NCI-H2107 treated with DMSO at 0.1 percent for 48 hours (cell line): Measurements from ENCODE around the gene RPTOR.
"Not testable (repeated sequence)": the region's sequence is repeated elsewhere in the genome, so short reads cannot be mapped to it uniquely, and the experiment has no call there.

ENCODE experiments used
- DNase-seq: peaks from one replicate; lab custom pipeline; 2025; ENCODE audit not compliant: unreplicated experiment; lab: John Stamatoyannopoulos, UW

RPTOR gene

DNA sequence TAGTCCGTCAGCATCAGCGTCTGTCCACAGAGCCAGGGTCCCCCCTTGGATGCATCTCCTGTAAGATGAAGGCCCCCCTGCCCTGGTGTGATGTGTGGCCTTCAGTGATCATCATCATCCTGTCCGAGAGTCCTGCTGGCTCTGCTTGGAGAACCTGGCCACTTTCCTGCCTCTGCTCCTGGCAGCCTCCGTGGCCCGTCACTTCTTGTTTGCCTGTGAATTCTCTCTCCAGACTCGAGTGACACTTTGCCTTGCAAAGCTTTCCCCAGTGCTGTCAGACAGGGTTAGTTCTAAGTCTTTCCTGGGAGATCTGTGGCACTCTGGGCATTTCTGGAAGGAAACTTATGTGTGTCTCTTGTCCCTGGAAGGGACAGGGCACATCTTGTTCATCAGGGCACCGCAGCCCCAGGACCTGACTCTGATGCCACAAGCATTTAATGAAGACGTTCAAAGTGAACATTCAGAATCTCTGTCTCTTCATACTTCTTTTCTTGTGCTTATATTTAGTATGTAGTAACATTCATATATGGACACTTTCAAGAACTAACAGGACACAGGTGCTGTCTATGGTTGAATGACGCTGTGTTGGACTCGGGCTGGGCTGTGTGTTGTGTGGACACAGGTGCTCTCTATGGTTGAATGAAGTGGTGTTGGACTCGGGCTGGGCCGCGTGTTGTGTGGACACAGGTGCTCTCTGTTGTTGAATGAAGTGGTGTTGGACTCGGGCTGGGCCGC is 68.5 kb downstream of the RPTOR start:
- DNase-seq, result no peak

DNA sequence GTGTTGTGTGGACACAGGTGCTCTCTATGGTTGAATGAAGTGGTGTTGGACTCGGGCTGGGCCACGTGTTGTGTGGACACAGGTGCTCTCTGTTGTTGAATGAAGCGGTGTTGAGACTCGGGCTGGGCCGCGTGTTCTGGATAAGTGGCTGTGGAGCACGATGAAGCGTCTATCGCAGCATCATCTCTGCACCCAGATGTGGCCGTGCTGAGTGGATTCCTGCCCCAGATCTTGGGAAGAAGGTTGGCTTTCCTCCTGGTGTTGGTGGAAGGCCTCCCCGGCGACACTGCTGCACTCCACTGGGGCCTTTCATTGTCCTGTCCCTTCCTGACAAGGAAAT is 69.1 kb downstream of the RPTOR start:
- no peak for DNase-seq

DNA sequence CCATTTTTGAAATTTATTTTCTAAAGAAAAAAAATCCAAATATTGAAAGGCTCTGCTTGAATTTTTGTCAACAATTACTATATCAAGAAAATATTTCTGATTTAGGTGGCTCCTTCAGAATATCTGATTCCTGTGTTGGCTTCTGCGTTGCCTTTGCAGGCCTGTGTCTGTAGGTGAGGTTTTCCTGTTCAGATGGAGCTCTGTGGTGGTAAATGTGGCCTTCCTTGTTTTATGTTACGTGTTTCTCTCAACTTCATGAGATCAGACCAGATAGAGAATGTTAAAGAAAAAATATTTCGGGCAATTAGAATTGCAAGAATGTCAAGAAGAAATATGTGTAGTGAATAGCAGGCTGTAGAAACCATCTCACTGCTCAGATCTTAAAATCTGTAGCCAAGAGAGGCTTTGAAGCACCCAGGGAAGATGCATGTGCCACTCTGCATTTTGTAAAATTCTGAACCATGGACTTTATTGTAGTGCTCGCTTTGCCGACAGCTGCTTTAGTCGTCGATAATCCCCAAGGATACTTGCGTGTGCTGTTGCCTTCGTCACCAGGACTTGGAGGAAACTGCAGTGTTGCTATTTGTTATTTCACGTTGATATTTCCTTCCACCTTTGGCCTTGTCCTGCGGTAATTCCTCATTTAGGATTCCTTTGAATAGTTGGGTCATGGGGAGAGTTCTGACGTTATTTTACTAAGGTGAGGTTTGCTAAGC is 69.9 kb downstream of the RPTOR start:
- DNase-seq, result no peak

DNA sequence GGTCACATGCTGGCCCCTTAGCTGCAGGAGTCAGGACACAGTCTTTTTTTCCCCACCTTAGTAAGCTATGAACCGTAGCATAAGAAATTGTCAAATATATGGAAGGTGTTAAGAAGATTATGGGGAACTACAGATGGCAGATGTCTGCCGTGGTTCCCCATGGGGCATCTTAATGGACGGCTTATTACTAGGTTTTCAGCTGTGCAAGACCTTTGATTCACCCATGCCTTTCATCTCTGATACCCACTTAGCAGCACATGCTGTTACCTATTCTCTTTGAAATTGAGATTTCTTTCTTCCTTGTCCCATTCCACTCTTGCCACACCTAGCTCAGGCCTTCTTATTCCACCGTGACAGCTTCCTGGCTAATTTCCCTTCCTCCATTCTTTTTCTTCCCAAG is 70.7 kb downstream of the RPTOR start:
- DNase-seq, result no peak

DNA sequence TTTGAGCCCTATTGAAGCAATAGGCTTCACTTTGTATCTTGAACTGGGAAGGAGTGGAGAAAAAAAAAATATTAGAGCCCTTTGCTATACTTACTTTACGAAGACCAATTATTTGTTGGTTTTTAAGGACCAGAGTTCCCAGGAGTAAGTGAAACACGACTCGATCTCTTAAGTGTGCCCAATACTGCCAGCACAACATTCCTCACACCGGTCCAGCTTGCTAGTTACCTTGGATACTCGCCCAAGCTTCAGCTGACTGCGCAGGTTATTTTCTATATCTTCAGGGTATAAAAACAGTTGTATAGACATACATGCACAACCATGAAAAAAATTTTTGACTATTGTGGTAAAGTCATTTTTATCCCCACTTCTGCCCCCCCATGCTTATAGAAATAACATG is 72.1 kb downstream of the RPTOR start:
- no peak for DNase-seq

DNA sequence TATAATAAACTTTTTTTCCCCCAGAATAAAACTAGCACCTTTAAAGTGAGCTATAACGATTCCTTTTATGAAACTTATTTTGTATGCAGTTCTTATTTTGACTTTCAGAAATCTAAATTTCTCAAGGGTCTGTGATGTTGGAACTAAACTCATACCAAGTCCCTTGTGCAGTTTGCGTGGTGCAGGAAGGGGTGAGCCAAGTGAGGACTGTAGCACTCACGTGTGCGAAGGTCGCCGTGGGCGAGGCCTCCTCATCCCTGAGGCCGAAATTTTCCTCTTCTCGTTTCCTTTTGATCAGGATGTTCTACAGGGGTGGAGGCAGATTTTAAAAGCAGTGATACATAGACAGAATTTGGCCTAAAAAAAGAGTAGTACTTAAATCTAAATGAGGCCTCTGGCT is 73.7 kb downstream of the RPTOR start:
- DNase-seq, result no peak

DNA sequence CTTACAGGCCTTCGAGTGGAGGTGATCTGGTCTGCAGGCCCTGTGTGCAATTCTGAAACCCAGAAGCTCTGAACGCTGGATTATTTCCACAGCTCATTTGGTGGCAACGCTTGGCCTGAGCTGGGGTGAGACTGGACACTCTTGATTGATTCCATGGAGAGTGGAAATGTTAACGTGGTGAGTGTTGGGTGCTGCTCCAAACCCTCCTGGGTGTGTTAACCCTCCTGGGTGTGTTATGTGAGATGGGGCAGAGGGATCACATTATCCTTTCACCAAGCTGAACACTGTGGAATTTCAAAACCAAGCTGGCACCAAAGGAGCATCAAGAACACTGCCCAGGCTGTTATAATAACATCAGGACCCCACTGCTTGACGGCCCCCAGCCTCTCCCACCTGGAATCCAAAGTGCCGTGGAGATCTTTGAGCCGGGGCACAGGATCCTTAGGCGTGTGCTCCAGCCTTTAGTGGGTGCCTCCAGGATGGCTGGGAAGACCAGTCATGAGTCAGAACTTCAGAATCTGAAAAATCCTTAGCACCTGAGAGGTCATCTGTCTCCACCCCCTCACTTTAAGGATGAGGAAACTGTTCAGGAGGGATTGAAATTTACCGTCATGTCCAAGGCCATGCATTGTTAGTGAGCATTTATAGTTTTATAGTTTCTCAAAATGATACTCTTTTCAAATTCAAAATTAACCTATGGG is 75.0 kb downstream of the RPTOR start:
- no peak for DNase-seq

DNA sequence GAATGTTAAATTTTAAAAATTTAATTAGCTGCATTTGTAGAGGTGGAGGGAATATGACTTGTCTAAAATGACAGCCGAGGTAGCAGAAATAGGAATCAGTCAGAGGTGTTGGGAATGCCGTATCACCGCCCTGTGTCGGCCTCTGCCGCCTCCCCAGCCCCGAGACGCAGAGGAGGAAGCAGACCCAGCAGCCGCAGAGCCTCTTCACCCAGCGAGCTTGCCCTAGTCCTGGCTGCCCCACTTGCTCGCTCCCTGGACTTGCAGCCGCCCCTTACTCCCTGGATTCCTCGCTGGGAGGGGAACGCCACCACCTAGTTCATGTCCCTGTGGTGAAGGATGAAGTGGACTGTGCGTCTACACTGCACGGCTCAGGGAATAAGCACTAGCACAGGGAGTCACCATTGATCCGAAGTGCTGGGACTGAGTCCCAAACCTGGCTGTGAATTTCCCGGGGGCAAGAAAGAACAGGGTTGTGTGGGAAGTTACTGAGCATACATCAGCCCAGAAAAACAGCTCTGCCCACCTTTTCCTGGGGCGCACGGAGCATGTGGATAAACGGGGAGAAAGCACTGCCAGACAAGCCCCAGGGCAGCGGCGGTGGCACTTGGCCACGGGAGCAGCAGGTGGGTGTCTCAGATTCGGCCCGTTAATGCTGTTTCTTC is 76.8 kb downstream of the RPTOR start:
- DNase-seq, result no peak

DNA sequence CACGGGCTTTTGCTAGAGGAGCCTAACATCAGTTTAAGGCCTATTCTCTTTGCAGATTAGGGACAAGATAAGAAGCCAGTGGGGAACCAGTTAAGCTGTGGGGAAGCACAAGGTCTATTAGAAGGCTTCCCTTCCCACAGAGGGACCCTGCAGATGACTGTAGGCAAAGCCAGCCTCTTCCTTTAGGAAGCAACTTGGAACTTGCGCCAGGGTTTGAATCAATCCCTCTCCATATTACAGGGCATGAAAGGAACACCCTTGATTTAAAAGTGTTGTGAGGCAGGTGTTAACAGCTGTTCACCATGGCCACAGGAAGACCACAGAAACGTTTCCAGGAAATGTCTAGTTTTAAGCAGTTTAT is 77.3 kb downstream of the RPTOR start:
- DNase-seq, result no peak

DNA sequence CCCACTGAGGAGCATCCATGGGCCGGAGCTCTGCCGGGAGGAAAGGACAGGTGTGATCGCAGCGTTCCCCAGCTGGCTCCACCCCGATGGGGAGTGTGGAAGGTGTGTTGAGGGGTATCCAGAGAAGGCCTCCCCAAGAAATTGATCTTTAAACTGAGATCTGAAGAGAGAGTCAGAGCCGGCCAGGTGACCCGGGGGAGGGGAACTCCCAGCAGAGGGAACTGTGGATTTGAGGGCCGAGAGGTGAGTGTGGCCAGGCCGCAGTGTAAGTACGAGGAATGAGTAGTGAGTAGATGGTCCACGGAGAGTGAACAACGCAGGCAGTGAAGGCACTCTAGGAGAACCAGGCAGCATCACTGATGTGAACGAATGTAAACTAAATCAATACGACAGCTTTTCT is 80.2 kb downstream of the RPTOR start:
- DNase-seq, result no peak

DNA sequence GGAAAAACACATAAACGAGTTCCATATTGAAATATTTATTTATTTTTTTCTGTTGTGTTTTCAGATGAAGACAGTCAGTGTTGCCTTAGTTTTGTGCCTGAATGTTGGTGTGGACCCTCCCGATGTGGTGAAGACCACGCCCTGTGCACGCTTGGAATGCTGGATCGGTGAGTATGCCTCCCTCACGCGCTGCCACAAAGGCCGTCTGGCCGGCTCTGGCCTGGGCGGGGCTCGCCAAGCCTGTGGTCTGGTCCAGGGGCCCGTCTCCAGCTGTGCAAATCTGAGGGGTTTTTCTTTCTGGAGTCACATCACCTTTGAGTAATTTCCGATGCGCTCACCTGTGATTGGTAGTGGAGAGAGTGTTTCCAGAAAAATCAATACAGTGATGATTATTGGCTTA is 81.0 kb downstream of the RPTOR start:
- no peak for DNase-seq

DNA sequence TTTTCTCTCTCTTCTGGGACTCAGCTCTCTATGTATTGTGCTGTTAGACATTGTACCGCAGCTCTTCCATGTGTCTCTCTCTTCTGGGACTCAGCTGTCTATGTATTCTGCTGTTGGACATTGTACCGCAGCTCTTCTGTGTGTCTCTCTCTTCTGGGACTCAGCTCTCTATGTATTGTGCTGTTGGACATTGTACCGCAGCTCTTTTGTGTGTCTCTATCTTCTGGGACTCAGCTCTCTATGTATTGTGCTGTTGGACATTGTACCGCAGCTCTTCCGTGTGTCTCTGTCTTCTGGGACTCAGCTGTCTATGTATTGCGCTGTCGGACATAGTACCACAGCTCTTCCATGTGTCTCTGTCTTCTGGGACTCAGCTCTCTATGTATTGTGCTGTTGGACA is 84.2 kb downstream of the RPTOR start:
- not testable (repeated sequence) for DNase-seq

DNA sequence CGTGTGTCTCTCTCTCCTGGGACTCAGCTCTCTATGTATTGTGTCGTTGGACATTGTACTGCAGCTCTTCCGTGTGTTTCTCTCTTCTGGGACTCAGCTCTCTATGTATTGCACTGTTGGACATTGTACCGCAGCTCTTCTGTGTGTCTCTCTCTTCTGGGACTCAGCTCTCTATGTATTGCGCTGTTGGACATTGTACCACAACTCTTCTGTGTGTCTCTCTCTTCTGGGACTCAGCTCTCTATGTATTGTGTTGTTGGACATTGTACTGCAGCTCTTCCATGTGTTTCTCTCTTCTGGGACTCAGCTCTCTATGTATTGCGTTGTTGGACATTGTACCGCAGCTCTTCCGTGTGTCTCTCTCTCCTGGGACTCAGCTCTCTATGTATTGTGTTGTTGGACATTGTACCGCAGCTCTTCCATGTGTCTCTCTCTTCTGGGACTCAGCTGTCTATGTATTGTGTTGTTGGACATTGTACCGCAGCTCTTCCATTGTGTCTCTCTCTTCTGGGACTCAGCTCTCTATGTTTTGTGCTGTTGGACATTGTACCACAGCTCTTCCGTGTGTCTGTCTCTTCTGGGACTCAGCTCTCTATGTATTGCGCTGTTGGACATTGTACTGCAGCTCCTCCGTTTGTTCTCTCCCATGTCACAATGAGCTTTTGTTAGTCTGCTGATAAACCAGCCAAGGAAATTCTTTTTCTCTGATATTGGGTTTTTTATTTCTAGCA is 84.8 kb downstream of the RPTOR start:
- DNase-seq, result no peak

DNA sequence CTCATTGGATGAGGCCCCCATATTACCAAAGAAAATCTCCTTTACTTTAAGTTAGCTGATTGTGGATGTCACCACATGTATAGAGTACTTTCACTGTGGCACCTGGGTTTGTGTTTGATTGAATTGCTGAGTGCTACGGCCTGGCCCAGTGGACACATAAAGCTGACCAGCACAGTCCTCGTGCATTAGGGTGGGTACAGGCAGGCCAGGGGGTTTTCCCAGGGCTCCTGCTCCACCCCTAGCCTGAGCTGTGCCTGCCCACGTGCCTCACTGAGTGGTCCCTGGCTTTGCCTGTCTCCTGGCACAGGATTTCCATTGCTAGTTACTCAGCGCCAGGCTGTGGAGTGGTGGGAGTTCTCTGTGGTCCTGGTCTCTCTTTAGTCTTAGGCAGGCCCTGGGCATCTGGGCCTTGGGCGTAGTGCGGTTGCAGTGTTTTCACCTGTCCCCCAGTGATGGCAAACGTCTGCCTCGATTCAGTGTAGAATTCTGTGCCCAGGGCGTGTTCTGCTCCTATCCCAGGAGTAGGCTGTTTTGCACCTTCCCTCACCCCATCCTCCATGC is 86.0 kb downstream of the RPTOR start:
- no peak for DNase-seq

DNA sequence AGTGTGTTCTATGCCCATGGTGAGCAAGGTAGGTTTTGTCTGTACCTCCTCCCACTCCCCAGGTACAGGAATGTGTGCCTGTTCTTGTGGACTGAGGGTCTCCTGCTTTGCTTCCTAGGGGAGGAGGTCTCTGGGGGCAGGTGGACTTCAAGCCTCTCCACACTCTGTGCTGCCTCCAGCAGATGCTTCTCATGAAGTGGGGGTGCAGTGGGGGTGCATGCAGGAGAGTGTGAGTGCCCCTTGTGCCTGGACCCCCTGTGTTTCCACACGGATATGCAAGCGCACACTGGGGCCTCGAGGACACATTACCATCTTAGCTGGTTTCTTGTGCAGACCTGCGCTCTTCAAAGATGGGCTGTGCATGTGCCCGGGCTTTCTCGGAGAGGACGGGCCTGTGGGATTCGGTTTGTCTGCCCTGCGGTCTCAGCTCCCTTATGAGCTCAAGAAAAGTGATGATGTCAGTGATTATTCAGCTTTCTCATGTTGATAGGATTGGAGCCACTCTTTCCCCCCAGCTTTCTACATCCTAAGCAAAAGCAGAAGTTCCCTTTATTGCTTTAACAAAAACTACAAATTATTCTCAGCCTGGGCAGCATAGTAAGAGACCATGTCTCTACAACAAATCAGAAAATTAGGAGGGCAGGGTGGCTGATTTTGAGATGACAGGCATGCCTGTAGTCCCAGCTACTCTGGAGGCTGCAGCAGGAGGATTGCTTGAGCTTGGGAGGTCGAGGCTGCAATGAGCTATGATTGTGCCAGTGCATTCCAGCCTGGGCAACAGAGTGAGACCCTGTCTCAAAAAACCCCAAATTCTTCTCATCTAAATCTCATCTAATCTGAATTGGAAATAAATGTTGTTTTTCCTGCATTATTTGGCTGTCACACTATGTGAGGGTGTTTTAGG is 86.8 kb downstream of the RPTOR start:
- no peak for DNase-seq

DNA sequence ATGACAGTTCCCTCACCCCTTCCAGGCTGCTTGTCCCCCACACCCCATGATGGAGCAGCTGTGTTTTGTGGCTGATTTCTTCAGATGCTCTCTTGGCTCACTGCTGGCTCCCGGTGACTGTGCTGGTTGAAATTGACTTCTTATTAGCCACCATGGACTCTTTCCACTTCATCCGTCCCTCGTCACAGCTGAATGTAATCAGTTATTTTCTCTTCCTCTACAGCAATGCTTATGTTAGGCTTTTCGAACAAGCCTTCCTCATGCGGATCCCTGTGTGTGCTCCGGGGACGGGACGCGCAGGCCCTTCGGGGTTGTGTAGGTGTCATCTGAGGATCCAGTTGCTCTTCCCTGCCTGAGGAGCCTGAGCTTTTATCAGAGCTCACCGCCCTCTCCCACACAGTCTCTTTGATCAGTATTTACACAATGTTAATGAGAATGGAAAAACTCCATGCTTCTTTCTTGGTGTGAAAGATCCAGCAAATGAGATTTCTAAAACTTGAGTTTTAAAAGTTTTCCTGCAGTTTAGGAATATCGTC is 87.5 kb downstream of the RPTOR start:
- DNase-seq, result no peak

DNA sequence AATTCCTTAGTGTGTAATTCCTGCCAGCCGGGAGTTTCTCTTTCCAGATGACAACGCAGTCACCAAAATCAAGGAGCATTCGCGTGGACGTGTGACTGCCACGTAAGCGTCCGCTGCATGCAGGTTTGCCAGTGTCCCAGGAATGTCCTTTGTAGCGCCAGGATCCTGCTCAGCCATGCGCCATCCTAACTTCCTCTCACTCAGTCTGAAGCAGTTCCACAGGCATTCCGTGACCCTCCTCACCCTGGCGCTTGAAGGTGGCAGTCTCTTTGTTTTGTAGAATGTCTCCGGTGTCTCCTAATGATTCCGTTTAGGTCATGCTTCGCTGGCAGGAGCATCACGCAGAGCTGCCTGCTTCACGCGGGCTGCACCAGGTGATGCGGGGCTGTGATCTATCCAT is 88.6 kb downstream of the RPTOR start:
- no peak for DNase-seq

DNA sequence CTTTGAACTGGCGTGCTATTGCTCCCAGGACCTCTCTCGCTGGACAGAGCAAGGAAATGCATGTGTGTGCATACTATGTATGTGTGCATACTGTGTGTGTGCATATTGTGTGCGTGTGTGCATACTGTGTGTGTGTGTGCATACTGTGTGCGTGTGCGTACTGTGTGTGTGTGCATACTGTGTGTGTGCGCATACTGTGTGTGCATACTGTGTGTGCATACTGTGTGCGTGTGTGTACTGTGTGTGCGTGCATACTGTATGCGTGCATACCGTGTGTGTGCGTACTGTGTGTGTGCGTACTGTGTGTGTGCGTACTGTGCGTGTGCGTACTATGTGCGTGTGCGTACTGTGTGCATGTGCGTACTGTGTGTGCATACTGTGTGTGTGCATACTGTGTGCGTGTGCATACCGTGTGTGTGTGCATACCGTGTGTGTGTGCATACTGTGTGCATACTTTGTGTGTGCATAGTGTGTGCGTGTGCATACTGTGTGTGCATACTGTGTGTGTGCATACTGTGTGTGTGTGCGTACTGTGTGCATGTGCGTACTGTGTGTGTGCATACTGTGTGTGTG is 89.4 kb downstream of the RPTOR start:
- no peak for DNase-seq

DNA sequence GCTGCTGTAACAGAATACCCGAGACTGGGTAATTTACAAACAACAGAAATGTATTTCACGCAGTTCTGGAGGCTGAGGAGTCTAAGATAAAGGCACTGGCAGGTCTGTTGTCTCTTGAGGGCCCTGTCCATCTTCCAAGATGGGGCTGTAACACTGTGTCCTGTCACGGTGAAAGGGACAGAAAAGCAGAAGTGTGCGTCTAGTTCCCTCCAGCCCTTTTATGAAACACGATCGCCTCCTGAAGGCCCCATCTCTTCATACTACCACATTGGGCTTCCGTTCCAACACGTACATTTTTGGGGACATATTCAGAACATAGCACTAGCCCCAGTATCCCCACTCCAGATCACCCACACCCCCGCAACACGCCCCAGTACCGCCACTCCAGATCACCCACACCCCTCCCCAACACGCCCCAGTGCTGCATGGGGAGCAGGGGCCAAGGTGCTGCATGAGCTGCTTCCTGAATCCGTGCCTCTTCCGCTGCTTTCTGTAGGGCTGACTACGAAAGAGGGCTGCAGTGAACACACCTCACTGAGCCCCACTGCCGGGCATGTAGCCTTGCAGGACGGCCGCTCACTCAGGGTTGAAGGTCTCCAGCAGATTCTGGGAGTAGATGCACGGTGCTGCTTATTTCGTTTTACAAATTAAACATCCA is 91.9 kb downstream of the RPTOR start:
- no peak for DNase-seq
